Fibroblast of lung (primary cell): Measurements from ENCODE around the gene TFG. TPM values are rescaled to one million over a fixed set of nuclear protein-coding genes. Genes with fewer than 3 reads are reported as not detected.

Experiments used
- DNase-seq, 2 donors: peaks; one replicate each; pipeline versions ENCODE4 v3.0.0 to v3.0.0-alpha.2; 2010; ENCODE audit warnings: low read depth in 2 of 2
- H2AFZ ChIP-seq: 2 replicates; pipeline ENCODE4 v1.5.1; 2012; ENCODE audit warnings: low read length, control low read depth, inconsistent platforms
- H3K27ac ChIP-seq: 2 replicates; pipeline ENCODE4 v1.5.1; 2011; ENCODE audit warnings: low read length, control low read depth; ENCODE audit not compliant: insufficient read depth
- H3K27me3 ChIP-seq: 2 replicates; pipeline ENCODE4 v1.5.1; 2011; ENCODE audit warnings: mild to moderate bottlenecking, low read length; ENCODE audit not compliant: control insufficient read depth, insufficient read depth
- H3K36me3 ChIP-seq: 2 replicates; pipeline ENCODE4 v1.5.1; 2011; ENCODE audit warnings: low read length; ENCODE audit not compliant: control insufficient read depth, insufficient read depth
- H3K4me1 ChIP-seq: 2 replicates; pipeline ENCODE4 v1.5.1; 2011; ENCODE audit warnings: low read length; ENCODE audit not compliant: control insufficient read depth, insufficient read depth; ENCODE audit errors: extremely low read depth
- H3K4me2 ChIP-seq: 2 replicates; pipeline ENCODE4 v1.5.1; 2011; ENCODE audit warnings: low read length, control low read depth; ENCODE audit not compliant: insufficient read depth; ENCODE audit errors: extremely low read depth
- H3K4me3 ChIP-seq, 4 experiments: fragments of 200-600 bp in 1 of 4; sonication (generic) in 1 of 4; replicated peaks in 1 of 4; 2 replicates each; pipeline ENCODE4 v1.5.1; 2011 to 2016; ENCODE audit warnings: low read length in 4 of 4, low read depth in 3 of 4, mild to moderate bottlenecking in 3 of 4, control low read depth in 2 of 4, inconsistent platforms in 1 of 4, mixed read lengths in 1 of 4; ENCODE audit not compliant: insufficient read depth in 1 of 4; ENCODE audit errors: control extremely low read depth in 1 of 4
- H3K79me2 ChIP-seq: 2 replicates; pipeline ENCODE4 v1.5.1; 2012; ENCODE audit warnings: mild to moderate bottlenecking, low read length, inconsistent platforms; ENCODE audit not compliant: control insufficient read depth, insufficient read depth
- H3K9ac ChIP-seq: 2 replicates; pipeline ENCODE4 v1.5.1; 2011; ENCODE audit warnings: mild to moderate bottlenecking, low read length, control low read depth; ENCODE audit not compliant: insufficient read depth
- H3K9me3 ChIP-seq: 2 replicates; pipeline ENCODE4 v1.5.1; 2012; ENCODE audit warnings: low read depth, low read length; ENCODE audit not compliant: control insufficient read depth, insufficient read depth
- H4K20me1 ChIP-seq: 2 replicates; pipeline ENCODE4 v1.5.1; 2011; ENCODE audit warnings: low read length; ENCODE audit not compliant: control insufficient read depth, insufficient read depth; ENCODE audit errors: extremely low read depth
- CTCF ChIP-seq, 2 donors: IDR thresholded peaks in 1 of 2; conservative IDR thresholded peaks in 1 of 2; 1 replicate in 1 of 2; 2 replicates in 1 of 2; pipeline ENCODE4 v1.5.1; 2011 to 2012; ENCODE audit warnings: low read length in 2 of 2, control low read depth in 1 of 2, inconsistent platforms in 1 of 2, low read depth in 1 of 2, mild to moderate bottlenecking in 1 of 2
- EZH2 ChIP-seq: IDR thresholded peaks from 2 replicates; pipeline ENCODE4 v1.5.1; 2012; ENCODE audit warnings: low read length, control low read depth, mild to moderate bottlenecking; ENCODE audit errors: missing control alignments
- polyA plus RNA-seq, 2 donors: library from polyadenylated mRNA; depleted of rRNA in 1 of 2; stranded (reverse) in 1 of 2; unstranded in 1 of 2; fragments of >200 nt; gene quantifications; 2 replicates each; pipeline ENCODE4 v1.2.1, GENCODE V29; 2011 to 2012; ENCODE audit warnings: missing spikeins in 1 of 2
- total RNA-seq: library from RNA; depleted of rRNA; stranded (reverse); fragments of >200 nt; gene quantifications from 2 replicates; pipeline ENCODE4 v1.2.1, GENCODE V29; 2014

The TFG gene
- total and polyA plus RNA-seq, 2 donors (not counting 1 experiment from before 2014, with no cell fraction given) = 60.6 to 174 TPM

GRCh38 chr3:100756441-100756840 is 47.1 kb downstream of the TFG start:
- H3K27me3 ChIP-seq = no peaks in the 10 kb centered on the region
- no peak overlapping the region for H3K4me3 ChIP-seq
- TF ChIP-seq CTCF (conservative IDR thresholded peaks at IDR 0.05 in 1 of 2, IDR thresholded peaks at IDR 0.05 in 1 of 2; ENCODE audit: low read depth in 1 of 2, low read length in 2 of 2) = no peak
- TF ChIP-seq EZH2 = no peak
- peaks cover under 1% of the 10 kb centered on the region for H3K36me3 ChIP-seq
- no peaks in the 10 kb centered on the region for H3K4me1 ChIP-seq
- no peak overlapping the region for H3K4me2 ChIP-seq
- no peak overlapping the region for H3K27ac ChIP-seq
- no peaks in the 10 kb centered on the region for H3K9me3 ChIP-seq
- no peak overlapping the region for H2AFZ ChIP-seq
- DNase-seq = peak in 1 of 2 donors; percentile 62
- H3K79me2 ChIP-seq = no peaks in the 10 kb centered on the region
- H4K20me1 ChIP-seq = no peaks in the 10 kb centered on the region
- H3K9ac ChIP-seq = no peak overlapping the region

GRCh38 chr3:100759159-100759558 is 49.9 kb downstream of the TFG start:
- Histone ChIP-seq H3K4me2 (no peak overlapping the region), H4K20me1 (no peaks in the 10 kb centered on the region), H3K79me2 (no peaks in the 10 kb centered on the region), H3K36me3 (no peaks in the 10 kb centered on the region), H3K4me3 (no peak overlapping the region), H3K27me3 (no peaks in the 10 kb centered on the region), H3K4me1 (no peaks in the 10 kb centered on the region), H3K9me3 (no peaks in the 10 kb centered on the region), H3K27ac (no peak overlapping the region), H3K9ac (no peak overlapping the region), H2AFZ (no peak overlapping the region)
- TF ChIP-seq EZH2 (no peak), CTCF (conservative IDR thresholded peaks at IDR 0.05 in 1 of 2, IDR thresholded peaks at IDR 0.05 in 1 of 2; ENCODE audit: low read depth in 1 of 2, low read length in 2 of 2) (no peak)
- peak in 1 of 2 donors; percentile 25 for DNase-seq

- H3K9ac ChIP-seq = no peak overlapping the region
- no peak overlapping the region for H2AFZ ChIP-seq
- no peak for DNase-seq
- H3K27me3 ChIP-seq = no peaks in the 10 kb centered on the region
- no peaks in the 10 kb centered on the region for H3K36me3 ChIP-seq
- no peak overlapping the region for H3K4me2 ChIP-seq
- peak overlapping the region in 1 of 4 experiments; percentile 14 for H3K4me3 ChIP-seq
- no peaks in the 10 kb centered on the region for H3K79me2 ChIP-seq
- no peaks in the 10 kb centered on the region for H4K20me1 ChIP-seq
- H3K4me1 ChIP-seq = no peaks in the 10 kb centered on the region
- no peak for TF ChIP-seq CTCF (conservative IDR thresholded peaks at IDR 0.05 in 1 of 2, IDR thresholded peaks at IDR 0.05 in 1 of 2; ENCODE audit: low read depth in 1 of 2, low read length in 2 of 2)
- TF ChIP-seq EZH2 = no peak
- no peaks in the 10 kb centered on the region for H3K9me3 ChIP-seq
- H3K27ac ChIP-seq = no peak overlapping the region
Measured at GRCh38 chr3:100759950-100760349, 50.7 kb downstream of the TFG start.
